GM18526 (cell line): ENCODE data around the gene OR10S1.

Experiments
- POLR2A ChIP-seq: IDR thresholded peaks from 3 replicates; pipeline ENCODE4 v1.6.1; 2011; ENCODE audit not compliant: insufficient read length; ENCODE audit errors: extremely low read depth

Gene OR10S1

GRCh38 chr11:123977731-123978347 lies at the start of gene OR10S1:
TSS of gene OR10S1 (minus strand) at chr11:123977781. CDS start at chr11:123977664, 117 bp downstream.
- no peak for TF ChIP-seq POLR2A

GRCh38 chr11:124026498-124026897 lies 48.9 kb upstream of the OR10S1 start, which contains the start of gene OR10G8:
TSS of gene OR10G8 (plus strand) at chr11:124026798. CDS start at chr11:124029623, 2,825 bp downstream.
- no peak for TF ChIP-seq POLR2A

- TF ChIP-seq POLR2A = no peak
These were observed 35.1 kb upstream of the OR10S1 start, which contains the start of gene OR10G4 for GRCh38 chr11:124012697-124013096. TSS of gene OR10G4 (plus strand) at chr11:124012997. CDS start at chr11:124015575, 2,578 bp downstream.

- TF ChIP-seq POLR2A = no peak
These were observed 17.5 kb upstream of the OR10S1 start, which contains the start of gene OR10G6 for GRCh38 chr11:123995119-123995518. TSS of gene OR10G6 (minus strand) at chr11:123995161. CDS start at chr11:123995161, 0 bp downstream.

- TF ChIP-seq POLR2A = no peak
These were observed 1.7 kb upstream of the OR10S1 start for GRCh38 chr11:123979311-123979710.

GRCh38 chr11:123976770-123977560 lies 616 bp downstream of the OR10S1 start:
- no peak for TF ChIP-seq POLR2A

GRCh38 chr11:123973816-123974215 lies 3.8 kb downstream of the OR10S1 start:
- TF ChIP-seq POLR2A = no peak

GRCh38 chr11:123956752-123957151 lies 20.8 kb downstream of the OR10S1 start:
- no peak for TF ChIP-seq POLR2A

- TF ChIP-seq POLR2A = no peak
These were observed 32.4 kb downstream of the OR10S1 start for GRCh38 chr11:123945132-123945531.

GRCh38 chr11:123943738-123944137 lies 33.8 kb downstream of the OR10S1 start, which contains the start of gene OR6T1:
TSS of gene OR6T1 (minus strand) at chr11:123943838. CDS start at chr11:123943838, 0 bp downstream.
- TF ChIP-seq POLR2A = no peak

GRCh38 chr11:123942413-123942812 lies 35.2 kb downstream of the OR10S1 start:
- no peak for TF ChIP-seq POLR2A

GRCh38 chr11:123939317-123939716 lies 38.3 kb downstream of the OR10S1 start, which contains the start of gene OR4D5:
TSS of gene OR4D5 (plus strand) at chr11:123939617. CDS start at chr11:123939617, 0 bp downstream.
- no peak for TF ChIP-seq POLR2A
